Body of pancreas (tissue), 4 donors: ENCODE data around the gene C11orf52.

ENCODE experiments used
- CTCF ChIP-seq, 7 experiments: fragments of 450-650 bp in 4 of 7; fragments of 200-600 bp in 3 of 7; sonication (generic) in 3 of 7; IDR thresholded peaks; one replicate each; pipeline ENCODE4 v1.5.1; 2016 to 2019; ENCODE audit warnings: antibody characterized with exemption in 7 of 7
- POLR2A ChIP-seq, 3 donors: fragments of 450-650 bp; IDR thresholded peaks; one replicate each; pipeline ENCODE4 v1.6.1; 2016; ENCODE audit warnings: antibody characterized with exemption in 3 of 3, mild to moderate bottlenecking in 2 of 3

GRCh38 chr11:111870522-111870885, 48.2 kb upstream of the C11orf52 start:
- TF ChIP-seq POLR2A (IDR thresholded peaks at IDR 0.05) (no peak), CTCF (IDR thresholded peaks at IDR 0.05) (no peak)
